HG03378 (cell line): Measurements from ENCODE around the gene MAPK8.
"Not testable (repeated sequence)": the region's sequence is repeated elsewhere in the genome, so short reads cannot be mapped to it uniquely, and the experiment has no call there.

Experiments
- ATAC-seq: cut with Tn5 transposase; IDR thresholded peaks from one replicate; pipeline ENCODE4 v1.9.1; 2021; ENCODE audit warnings: mild to moderate bottlenecking, moderate library complexity; ENCODE audit not compliant: unreplicated experiment

MAPK8 gene

GRCh38 chr10:48332166-48332870 lies 25.8 kb downstream of the MAPK8 start:
- no peak for ATAC-seq

GRCh38 chr10:48332871-48333216 lies 26.4 kb downstream of the MAPK8 start:
- no peak for ATAC-seq

GRCh38 chr10:48333856-48334255 lies 27.4 kb downstream of the MAPK8 start:
- ATAC-seq, result no peak

GRCh38 chr10:48335788-48336187 lies 29.3 kb downstream of the MAPK8 start:
- no peak for ATAC-seq

DNA sequence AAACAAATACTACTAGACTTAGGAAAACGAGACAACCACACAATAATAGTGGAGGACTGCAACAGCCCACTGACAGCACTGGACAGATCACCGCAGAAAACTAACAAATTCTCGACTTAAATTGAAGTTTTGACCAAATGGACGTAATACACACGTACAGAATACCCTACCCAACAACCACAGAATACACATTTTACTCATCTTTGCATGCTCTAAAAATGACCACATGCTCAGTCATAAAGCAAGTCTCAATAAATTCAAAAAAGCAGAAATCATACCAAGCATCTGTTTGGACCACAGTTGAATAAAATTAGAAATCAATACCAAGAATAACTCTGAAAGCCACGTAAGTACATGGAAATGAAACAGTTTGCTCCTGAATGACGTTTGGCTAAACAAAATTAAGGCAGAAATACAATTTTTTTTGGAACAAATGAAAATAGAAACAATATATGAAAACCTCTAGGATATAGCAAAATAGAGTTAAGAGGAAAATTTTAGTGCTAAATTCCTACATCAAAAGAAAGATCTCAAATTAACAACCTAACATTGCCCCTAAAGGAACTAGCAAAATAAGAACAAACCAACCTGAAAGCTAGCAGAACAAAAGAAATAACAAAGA lies 30.6 kb downstream of the MAPK8 start:
- ATAC-seq, result peak; percentile 94

DNA sequence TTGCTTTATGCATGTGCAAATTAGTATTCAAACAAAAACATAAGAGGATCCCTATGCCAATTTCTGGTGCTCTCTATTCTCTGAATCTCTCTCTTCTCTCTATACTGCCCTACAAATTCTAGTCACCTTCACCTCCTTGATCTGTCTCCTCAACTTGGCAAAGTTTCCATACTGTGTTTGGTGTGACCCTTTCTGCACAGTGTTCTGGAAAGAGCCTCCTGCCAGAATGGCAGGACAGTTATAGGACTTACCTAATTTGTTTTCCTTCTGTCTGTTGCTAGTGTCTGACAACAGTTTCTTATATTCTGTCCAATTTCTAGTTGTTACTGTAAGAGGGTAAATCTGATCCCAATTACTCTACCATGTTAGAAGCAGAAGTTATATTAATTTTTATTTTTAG lies 34.3 kb downstream of the MAPK8 start:
- ATAC-seq, result no peak

- ATAC-seq, result no peak
These were observed 36.6 kb downstream of the MAPK8 start for GRCh38 chr10:48343106-48343505.

GRCh38 chr10:48343921-48344598 lies 37.6 kb downstream of the MAPK8 start:
- no peak for ATAC-seq

DNA sequence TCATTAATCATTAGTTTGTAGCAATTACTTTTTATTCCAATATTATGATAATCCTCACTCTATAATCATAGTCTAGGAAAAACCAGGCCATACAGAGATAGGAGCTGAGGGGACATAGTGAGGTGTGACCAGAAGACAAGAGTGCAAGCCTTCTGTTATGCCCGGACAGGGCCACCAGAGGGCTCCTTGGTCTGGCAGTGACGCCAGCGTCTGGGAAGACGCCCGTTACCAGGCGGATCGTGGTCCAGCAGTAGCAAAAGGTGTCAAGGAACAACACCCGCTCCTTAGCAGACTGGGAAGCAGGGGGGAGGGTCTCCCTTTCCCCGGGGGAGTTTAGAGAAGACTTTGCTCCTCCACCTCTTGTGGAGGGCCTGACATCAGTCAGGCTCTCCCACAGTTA lies 39.8 kb downstream of the MAPK8 start:
- not testable (repeated sequence) for ATAC-seq

- not testable (repeated sequence) for ATAC-seq
These were observed 41.1 kb downstream of the MAPK8 start for GRCh38 chr10:48347539-48347938.

DNA sequence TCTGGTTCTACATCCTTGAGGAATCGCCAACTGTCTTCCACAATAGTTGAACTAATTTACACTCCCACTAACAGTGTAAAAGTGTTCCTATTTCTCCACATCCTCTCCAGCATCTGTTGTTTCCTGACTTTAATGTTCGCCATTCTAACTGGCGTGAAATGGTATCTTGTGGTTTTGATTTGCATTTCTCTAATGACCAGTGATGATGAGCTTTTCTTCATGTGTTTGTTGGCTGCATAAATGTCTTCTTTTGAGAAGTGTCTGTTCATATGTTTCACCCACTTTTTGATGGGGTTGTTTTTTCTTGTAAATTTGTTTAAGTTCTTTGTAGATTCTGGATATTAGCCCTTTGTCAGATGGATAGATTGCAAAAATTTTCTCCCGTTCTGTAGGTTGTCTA lies 41.5 kb downstream of the MAPK8 start:
- not testable (repeated sequence) for ATAC-seq

- ATAC-seq, result no peak
These were observed 46.8 kb downstream of the MAPK8 start for GRCh38 chr10:48353246-48353645.

- no peak for ATAC-seq
These were observed 51.2 kb downstream of the MAPK8 start for GRCh38 chr10:48357631-48358030.

GRCh38 chr10:48358162-48358561 lies 51.7 kb downstream of the MAPK8 start:
- ATAC-seq, result no peak

GRCh38 chr10:48358838-48359237 lies 52.4 kb downstream of the MAPK8 start:
- no peak for ATAC-seq

- ATAC-seq, result no peak
These were observed 54.7 kb downstream of the MAPK8 start for GRCh38 chr10:48361176-48361575.

GRCh38 chr10:48363617-48364355 lies 57.3 kb downstream of the MAPK8 start:
- ATAC-seq, result no peak

DNA sequence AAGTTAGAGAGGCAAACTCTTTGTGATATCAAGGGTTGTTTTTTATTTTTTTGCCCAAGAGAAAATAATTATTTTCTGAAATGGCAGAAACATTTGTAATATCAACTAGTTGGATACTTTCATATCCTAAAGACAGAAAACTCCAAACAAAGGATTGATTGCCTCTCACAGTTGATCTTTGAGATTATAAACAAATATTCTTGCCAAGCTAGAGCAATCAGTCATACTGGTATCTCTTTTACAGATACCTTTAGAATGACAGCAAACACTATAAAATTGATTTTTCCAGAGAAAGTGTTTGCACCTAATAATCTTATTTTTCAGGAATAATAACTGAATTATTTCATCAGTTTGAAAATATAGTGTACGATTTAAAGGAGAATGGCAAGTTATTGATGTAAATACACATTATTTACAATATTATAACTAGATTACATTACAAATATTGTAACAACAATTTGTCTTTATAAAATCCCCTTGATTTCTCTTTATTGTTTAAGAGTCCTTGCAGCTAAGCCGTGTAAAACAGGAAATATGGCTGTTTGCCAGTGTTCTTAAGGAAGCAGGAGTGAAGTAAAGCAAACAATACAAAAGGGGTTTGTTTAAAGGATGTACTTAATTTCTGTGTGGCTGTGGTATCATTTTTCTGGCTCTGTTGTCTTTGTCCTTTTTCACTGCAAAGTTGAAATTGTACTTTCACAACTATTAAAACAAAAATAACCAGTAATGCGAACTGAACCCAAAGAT lies 58.4 kb downstream of the MAPK8 start:
- ATAC-seq, result no peak

- no peak for ATAC-seq
These were observed 59.2 kb downstream of the MAPK8 start for GRCh38 chr10:48365668-48366067.

- no peak for ATAC-seq
These were observed 59.8 kb downstream of the MAPK8 start for GRCh38 chr10:48366261-48366660.

GRCh38 chr10:48369501-48369900 lies 63.0 kb downstream of the MAPK8 start:
- no peak for ATAC-seq
